K562 (cell line): ENCODE results near the gene BAHD1. TPM values are rescaled to one million over a fixed set of nuclear protein-coding genes. Genes with fewer than 3 reads are reported as not detected.

Source experiments
- HMGN3 ChIP-seq: IDR thresholded peaks from 2 replicates; pipeline ENCODE4 v1.6.1; 2011; ENCODE audit warnings: borderline replicate concordance, low read depth, mild to moderate bottlenecking, mixed read lengths, low read length; ENCODE audit not compliant: insufficient read length; ENCODE audit errors: extremely low read depth
- LCOR ChIP-seq: sonication (generic); formaldehyde crosslinking; IDR thresholded peaks from 2 replicates; pipeline ENCODE4 v1.8.0; 2022; ENCODE audit warnings: mild to moderate bottlenecking, missing genetic modification reagents
- PREB ChIP-seq: sonication (generic); formaldehyde crosslinking; IDR thresholded peaks from 2 replicates; pipeline ENCODE4 v1.8.1; 2023; ENCODE audit warnings: mild to moderate bottlenecking, missing genetic modification reagents
- PTTG1 ChIP-seq: fragments of 450-650 bp; IDR thresholded peaks from 2 replicates; pipeline ENCODE4 v1.6.1; 2016; ENCODE audit warnings: low read depth, mild to moderate bottlenecking, missing genetic modification characterization, missing compliant biosample characterization
- RBM25 ChIP-seq: fragments of 200-400 bp; formaldehyde crosslinking; IDR thresholded peaks from 2 replicates; pipeline ENCODE4 v1.6.1; 2018; ENCODE audit warnings: low read length, low read depth, moderate library complexity; ENCODE audit not compliant: severe bottlenecking
- SMAD4 ChIP-seq: fragments of 250-450 bp; sonication (Bioruptor Pico); conservative IDR thresholded peaks from 2 replicates; pipeline ENCODE4 v1.8.0; 2021; ENCODE audit warnings: inconsistent platforms, mild to moderate bottlenecking, moderate library complexity
- TFAP4 ChIP-seq: sonication (generic); formaldehyde crosslinking; IDR thresholded peaks from 2 replicates; pipeline ENCODE4 v1.8.0; 2022; ENCODE audit warnings: missing genetic modification reagents, mild to moderate bottlenecking, moderate library complexity, borderline replicate concordance
- ZBTB49 ChIP-seq: sonication (generic); formaldehyde crosslinking; IDR thresholded peaks from 2 replicates; pipeline ENCODE4 v1.8.0; 2022; ENCODE audit warnings: missing genetic modification reagents, mild to moderate bottlenecking, borderline replicate concordance
- ZMIZ1 ChIP-seq, 2 experiments: fragments of 150-350 bp in 1 of 2; IDR thresholded peaks; 2 replicates each; pipeline ENCODE4 v1.6.1; 2012 to 2016; ENCODE audit warnings: low read depth in 2 of 2, low read length in 2 of 2, mild to moderate bottlenecking in 1 of 2, moderate library complexity in 1 of 2
- ZNF274 ChIP-seq: IDR thresholded peaks from 2 replicates; pipeline ENCODE4 v1.6.1; 2011; ENCODE audit warnings: low read depth, mild to moderate bottlenecking, low read length, moderate library complexity, borderline replicate concordance
- polyA plus RNA-seq, 8 experiments: library from polyadenylated mRNA; depleted of rRNA in 4 of 8; stranded (reverse) in 5 of 8; unstranded in 3 of 8; fragments of >200 nt; fragmentation: Nextera tagmentation in 2 of 8; fragmentation: Illumina TruSeq in 1 of 8; extraction: Ambion mirVana in 2 of 8; extraction: Trizol in 1 of 8; gene quantifications; 2 replicates each; pipeline versions ENCODE4 v1.2.1 to v1.2.3, GENCODE V29; 2011 to 2014; ENCODE audit warnings: inconsistent platforms in 1 of 8, missing spikeins in 1 of 8
- total RNA-seq, 7 experiments: library from RNA; depleted of rRNA in 6 of 7; stranded (reverse); fragments of >200 nt in 6 of 7; fragmentation: Illumina TruSeq in 2 of 7; extraction: Trizol in 2 of 7; gene quantifications; 2 replicates each; pipeline versions ENCODE4 v1.2.1 to v1.2.3, GENCODE V29; 2011 to 2021; ENCODE audit warnings: low replicate concordance in 1 of 7
- TF ChIP-seq, protein P1 (sequence below): sonication (generic); formaldehyde crosslinking; IDR thresholded peaks from 2 replicates; pipeline ENCODE4 v1.8.0; 2023; ENCODE audit warnings: mild to moderate bottlenecking, missing genetic modification reagents

BAHD1 gene
- total and polyA plus RNA-seq, 9 of the 15 experiments (the other 6 are each of a cell fraction or from before 2014, with no cell fraction given) = 0.55 to 38.5 (median 11.5) TPM

GRCh38 chr15:40471105-40471807 lies 30.5 kb downstream of the BAHD1 start (continued):
- TF ChIP-seq ZMIZ1 (IDR thresholded peaks at IDR 0.05; ENCODE audit: low read depth in 2 of 2, low read length in 2 of 2) (no peak), HMGN3 (peak; percentile 56), PREB (CRISPR knock-in tag) (no peak), LCOR (CRISPR knock-in tag) (no peak), TFAP4 (CRISPR knock-in tag) (no peak; the same call in 1 of the 2 replicates), PTTG1 (tag) (no peak), SMAD4 (CRISPR knock-in tag) (no peak; the same call in 1 of the 2 replicates), ZBTB49 (no peak), RBM25 (no peak), ZNF274 (no peak)
- TF ChIP-seq, protein P1, sequence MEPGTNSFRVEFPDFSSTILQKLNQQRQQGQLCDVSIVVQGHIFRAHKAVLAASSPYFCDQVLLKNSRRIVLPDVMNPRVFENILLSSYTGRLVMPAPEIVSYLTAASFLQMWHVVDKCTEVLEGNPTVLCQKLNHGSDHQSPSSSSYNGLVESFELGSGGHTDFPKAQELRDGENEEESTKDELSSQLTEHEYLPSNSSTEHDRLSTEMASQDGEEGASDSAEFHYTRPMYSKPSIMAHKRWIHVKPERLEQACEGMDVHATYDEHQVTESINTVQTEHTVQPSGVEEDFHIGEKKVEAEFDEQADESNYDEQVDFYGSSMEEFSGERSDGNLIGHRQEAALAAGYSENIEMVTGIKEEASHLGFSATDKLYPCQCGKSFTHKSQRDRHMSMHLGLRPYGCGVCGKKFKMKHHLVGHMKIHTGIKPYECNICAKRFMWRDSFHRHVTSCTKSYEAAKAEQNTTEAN (CRISPR knock-in tag) = no peak
